ENCODE data around the gene PLD1.
"Not testable (repeated sequence)": the region's sequence is repeated elsewhere in the genome, so short reads cannot be mapped to it uniquely, and the experiment has no call there.

Gene PLD1

DNA sequence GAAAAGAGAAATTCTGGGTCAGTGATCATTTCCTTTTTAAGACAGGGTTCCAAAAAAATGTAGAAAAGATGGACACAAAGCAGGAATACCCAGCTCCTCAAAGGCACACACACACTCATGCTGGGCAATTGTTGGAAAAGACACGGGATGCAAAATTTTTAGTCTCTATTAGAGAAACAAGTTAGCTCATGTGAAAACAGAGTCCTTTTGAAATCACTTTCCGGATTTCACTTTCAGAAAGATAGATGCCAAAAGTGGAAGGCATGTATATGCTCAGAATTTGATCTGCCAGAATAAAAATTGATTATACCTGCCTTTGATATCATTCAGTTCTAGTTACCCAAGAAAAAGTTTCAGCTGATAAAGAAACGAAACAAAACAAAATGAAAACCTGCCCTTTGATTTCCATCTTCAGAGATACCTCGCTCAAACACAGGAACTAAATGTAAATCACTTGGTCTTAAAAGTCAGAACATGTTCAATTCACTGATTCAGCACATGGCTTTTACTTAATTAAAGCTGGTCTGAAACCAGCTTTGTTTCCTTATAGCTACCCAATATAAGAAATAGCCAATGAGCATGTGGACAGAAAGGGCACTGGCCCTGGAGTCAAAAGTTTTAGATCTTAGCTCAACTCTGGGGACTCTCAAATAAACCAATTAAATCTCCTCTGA, 52.8 kb downstream of the PLD1 start:
- H3K9me3 ChIP-seq (replicated peaks; ENCODE audit: low read length), result no peaks in the 10 kb centered on the region
- no peaks in the 10 kb centered on the region for H3K36me3 ChIP-seq (ENCODE audit: insufficient read depth, low read length)
- no peak overlapping the region for H3K9ac ChIP-seq (ENCODE audit: low read depth, low read length)
- no peaks in the 10 kb centered on the region for H3K27me3 ChIP-seq (ENCODE audit: control insufficient read depth, insufficient read depth, low read length)
- no peak overlapping the region for H3K4me3 ChIP-seq (ENCODE audit: low read length)
- H3K4me2 ChIP-seq (ENCODE audit: low read length), result no peak overlapping the region
- peaks cover 8% of the 10 kb centered on the region for H3K4me1 ChIP-seq (ENCODE audit: control insufficient read depth, insufficient read depth, low read length)

DNA sequence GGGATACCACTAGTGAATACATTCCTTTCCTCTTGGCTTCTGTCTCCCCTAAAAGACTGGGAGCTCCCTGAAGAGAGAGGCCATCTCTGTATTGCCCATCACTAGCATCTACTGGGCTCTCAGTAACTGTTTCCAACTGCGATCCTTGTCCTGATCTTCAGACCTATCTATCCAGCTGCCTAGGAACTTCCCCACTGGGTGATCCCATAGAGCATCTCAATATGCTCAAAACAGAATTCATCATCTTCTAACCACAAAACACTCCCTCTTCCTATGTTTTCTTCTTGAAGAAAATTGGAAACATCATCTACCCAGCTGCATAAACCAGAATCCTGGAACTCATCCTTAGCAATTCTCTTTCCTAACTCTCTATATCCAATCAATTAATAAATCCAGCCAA, 54.6 kb downstream of the PLD1 start:
- Histone ChIP-seq H3K27me3 (ENCODE audit: control insufficient read depth, insufficient read depth, low read length) (no peaks in the 10 kb centered on the region), H3K4me2 (ENCODE audit: low read length) (no peak overlapping the region), H3K36me3 (ENCODE audit: insufficient read depth, low read length) (no peaks in the 10 kb centered on the region), H3K4me1 (ENCODE audit: control insufficient read depth, insufficient read depth, low read length) (peaks cover 8% of the 10 kb centered on the region), H3K9me3 (replicated peaks; ENCODE audit: low read length) (no peaks in the 10 kb centered on the region), H3K9ac (ENCODE audit: low read depth, low read length) (no peak overlapping the region), H3K4me3 (ENCODE audit: low read length) (no peak overlapping the region)

- Histone ChIP-seq H3K4me2 (ENCODE audit: low read length) (no peak overlapping the region), H3K9ac (ENCODE audit: low read depth, low read length) (no peak overlapping the region), H3K4me1 (ENCODE audit: control insufficient read depth, insufficient read depth, low read length) (peaks cover 8% of the 10 kb centered on the region), H3K4me3 (ENCODE audit: low read length) (no peak overlapping the region), H3K36me3 (ENCODE audit: insufficient read depth, low read length) (no peaks in the 10 kb centered on the region), H3K27me3 (ENCODE audit: control insufficient read depth, insufficient read depth, low read length) (no peaks in the 10 kb centered on the region), H3K9me3 (replicated peaks; ENCODE audit: low read length) (no peaks in the 10 kb centered on the region)
Observed at GRCh38 chr3:171755015-171755589, 55.2 kb downstream of the PLD1 start.

DNA sequence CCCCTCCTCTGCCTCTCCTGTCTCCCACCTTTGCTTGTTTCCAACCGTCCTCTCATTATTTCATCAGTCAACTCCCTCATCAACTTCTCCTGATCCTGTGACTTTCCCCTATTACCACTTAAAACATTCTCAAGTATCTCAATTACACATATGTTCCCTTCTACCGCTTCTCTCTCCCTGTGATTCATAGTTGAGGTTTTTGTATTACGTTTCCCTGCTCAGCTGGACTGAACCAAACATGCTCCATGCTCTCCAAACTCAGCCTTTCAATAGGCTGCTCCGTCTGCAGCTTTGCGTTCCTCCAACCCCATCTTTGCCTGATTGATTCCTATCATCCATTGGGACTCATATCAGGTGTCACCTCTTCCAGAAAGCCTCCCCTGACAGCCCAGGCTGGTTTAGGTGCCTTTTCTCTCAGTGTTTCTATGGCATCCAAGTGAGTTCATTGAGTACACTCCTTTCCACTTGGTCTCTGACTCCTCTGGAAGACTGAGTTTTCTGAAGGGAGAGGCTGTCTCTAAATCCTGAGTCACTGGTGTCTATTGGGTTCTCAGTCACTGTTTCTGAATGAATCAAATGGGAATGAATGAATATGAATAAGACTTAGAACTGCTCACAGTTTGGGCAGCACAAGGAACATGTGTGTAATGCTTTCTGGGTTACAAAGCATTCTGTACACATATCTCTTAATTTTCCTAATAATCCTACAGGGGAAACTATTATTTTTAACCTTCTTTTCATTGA, 56.4 kb downstream of the PLD1 start:
- Histone ChIP-seq H3K4me2 (ENCODE audit: low read length) (no peak overlapping the region), H3K9me3 (replicated peaks; ENCODE audit: low read length) (no peaks in the 10 kb centered on the region), H3K9ac (ENCODE audit: low read depth, low read length) (no peak overlapping the region), H3K36me3 (ENCODE audit: insufficient read depth, low read length) (no peaks in the 10 kb centered on the region), H3K4me3 (ENCODE audit: low read length) (no peak overlapping the region), H3K4me1 (ENCODE audit: control insufficient read depth, insufficient read depth, low read length) (peaks cover 8% of the 10 kb centered on the region), H3K27me3 (ENCODE audit: control insufficient read depth, insufficient read depth, low read length) (no peaks in the 10 kb centered on the region)

GRCh38 chr3:171753025-171753472, 57.2 kb downstream of the PLD1 start:
- Histone ChIP-seq H3K9me3 (replicated peaks; ENCODE audit: low read length) (no peaks in the 10 kb centered on the region), H3K4me1 (ENCODE audit: control insufficient read depth, insufficient read depth, low read length) (peaks cover 8% of the 10 kb centered on the region), H3K9ac (ENCODE audit: low read depth, low read length) (no peak overlapping the region), H3K36me3 (ENCODE audit: insufficient read depth, low read length) (no peaks in the 10 kb centered on the region), H3K4me2 (ENCODE audit: low read length) (no peak overlapping the region), H3K4me3 (ENCODE audit: low read length) (no peak overlapping the region), H3K27me3 (ENCODE audit: control insufficient read depth, insufficient read depth, low read length) (no peaks in the 10 kb centered on the region)

- no peaks in the 10 kb centered on the region for H3K27me3 ChIP-seq (ENCODE audit: control insufficient read depth, insufficient read depth, low read length)
- peaks cover 8% of the 10 kb centered on the region for H3K4me1 ChIP-seq (ENCODE audit: control insufficient read depth, insufficient read depth, low read length)
- H3K4me3 ChIP-seq (ENCODE audit: low read length), result no peak overlapping the region
- no peak overlapping the region for H3K4me2 ChIP-seq (ENCODE audit: low read length)
- H3K36me3 ChIP-seq (ENCODE audit: insufficient read depth, low read length), result no peaks in the 10 kb centered on the region
- no peaks in the 10 kb centered on the region for H3K9me3 ChIP-seq (replicated peaks; ENCODE audit: low read length)
- H3K9ac ChIP-seq (ENCODE audit: low read depth, low read length), result no peak overlapping the region
Observed at GRCh38 chr3:171752329-171752728, 58.0 kb downstream of the PLD1 start.

- Histone ChIP-seq H3K9ac (ENCODE audit: low read depth, low read length) (no peak overlapping the region), H3K36me3 (ENCODE audit: insufficient read depth, low read length) (no peaks in the 10 kb centered on the region), H3K4me1 (ENCODE audit: control insufficient read depth, insufficient read depth, low read length) (peaks cover 8% of the 10 kb centered on the region), H3K4me2 (ENCODE audit: low read length) (no peak overlapping the region), H3K27me3 (ENCODE audit: control insufficient read depth, insufficient read depth, low read length) (no peaks in the 10 kb centered on the region), H3K4me3 (ENCODE audit: low read length) (no peak overlapping the region), H3K9me3 (replicated peaks; ENCODE audit: low read length) (no peaks in the 10 kb centered on the region)
Observed at GRCh38 chr3:171749124-171749523, 61.2 kb downstream of the PLD1 start.

- H3K4me2 ChIP-seq (ENCODE audit: low read length), result no peak overlapping the region
- H3K9me3 ChIP-seq (replicated peaks; ENCODE audit: low read length), result no peaks in the 10 kb centered on the region
- peaks cover under 1% of the 10 kb centered on the region for H3K4me1 ChIP-seq (ENCODE audit: control insufficient read depth, insufficient read depth, low read length)
- no peaks in the 10 kb centered on the region for H3K27me3 ChIP-seq (ENCODE audit: control insufficient read depth, insufficient read depth, low read length)
- H3K9ac ChIP-seq (ENCODE audit: low read depth, low read length), result no peak overlapping the region
- no peak overlapping the region for H3K4me3 ChIP-seq (ENCODE audit: low read length)
- H3K36me3 ChIP-seq (ENCODE audit: insufficient read depth, low read length), result no peaks in the 10 kb centered on the region
Observed at GRCh38 chr3:171748064-171748924, 62.0 kb downstream of the PLD1 start.

GRCh38 chr3:171747223-171747920, 62.9 kb downstream of the PLD1 start:
- Histone ChIP-seq H3K36me3 (ENCODE audit: insufficient read depth, low read length) (no peaks in the 10 kb centered on the region), H3K4me2 (ENCODE audit: low read length) (no peak overlapping the region), H3K27me3 (ENCODE audit: control insufficient read depth, insufficient read depth, low read length) (no peaks in the 10 kb centered on the region), H3K4me3 (ENCODE audit: low read length) (no peak overlapping the region), H3K9ac (ENCODE audit: low read depth, low read length) (no peak overlapping the region), H3K4me1 (ENCODE audit: control insufficient read depth, insufficient read depth, low read length) (no peaks in the 10 kb centered on the region), H3K9me3 (replicated peaks; ENCODE audit: low read length) (no peaks in the 10 kb centered on the region)

DNA sequence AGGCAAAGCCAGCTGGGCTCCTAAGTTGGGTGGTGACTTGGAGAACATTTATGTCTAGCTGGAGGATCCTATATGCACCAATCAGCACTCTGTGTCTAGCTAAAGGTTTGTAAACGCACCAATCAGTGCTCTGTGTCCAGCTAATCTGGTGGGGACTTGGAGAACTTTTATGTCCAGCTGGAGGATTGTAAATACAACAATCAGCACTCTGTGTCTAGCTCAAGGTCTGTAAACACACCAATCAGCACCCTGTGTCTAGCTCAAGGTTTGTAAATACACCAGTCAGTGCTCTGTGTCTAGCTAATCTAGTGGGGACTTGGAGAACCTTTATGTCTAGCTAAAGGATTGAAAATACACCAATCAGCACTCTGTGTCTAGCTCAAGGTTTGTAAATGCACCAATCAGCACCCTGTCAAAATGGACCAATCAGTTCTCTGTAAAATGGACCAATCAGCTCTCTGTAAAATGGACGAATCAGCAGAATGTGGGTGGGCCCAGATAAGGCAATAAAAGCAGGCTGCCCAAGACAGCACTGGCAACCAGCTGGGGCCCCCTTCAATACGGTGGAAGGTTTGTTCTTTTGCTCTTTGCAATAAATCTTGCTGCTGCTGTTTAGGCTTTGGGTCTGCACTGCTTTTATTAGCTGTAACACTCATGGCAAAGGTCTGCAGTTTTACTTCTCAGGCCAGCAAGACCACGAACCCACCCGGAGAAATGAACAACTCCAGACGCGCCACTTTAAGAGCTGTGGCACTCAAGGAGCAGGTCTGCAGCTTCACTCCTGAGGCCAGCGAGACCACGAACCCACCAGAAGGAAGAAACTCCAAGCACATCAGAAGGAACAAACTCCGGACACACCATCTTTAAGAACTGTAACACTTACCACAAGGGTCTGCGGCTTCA, 63.7 kb downstream of the PLD1 start:
- not testable (repeated sequence) for H3K4me3 ChIP-seq (ENCODE audit: low read length); H3K36me3 ChIP-seq (ENCODE audit: insufficient read depth, low read length); H3K4me2 ChIP-seq (ENCODE audit: low read length); H3K9me3 ChIP-seq (replicated peaks; ENCODE audit: low read length); H3K9ac ChIP-seq (ENCODE audit: low read depth, low read length); H3K4me1 ChIP-seq (ENCODE audit: control insufficient read depth, insufficient read depth, low read length); H3K27me3 ChIP-seq (ENCODE audit: control insufficient read depth, insufficient read depth, low read length)
